Measurements from ENCODE around the gene SLC6A6.

SLC6A6 gene

DNA sequence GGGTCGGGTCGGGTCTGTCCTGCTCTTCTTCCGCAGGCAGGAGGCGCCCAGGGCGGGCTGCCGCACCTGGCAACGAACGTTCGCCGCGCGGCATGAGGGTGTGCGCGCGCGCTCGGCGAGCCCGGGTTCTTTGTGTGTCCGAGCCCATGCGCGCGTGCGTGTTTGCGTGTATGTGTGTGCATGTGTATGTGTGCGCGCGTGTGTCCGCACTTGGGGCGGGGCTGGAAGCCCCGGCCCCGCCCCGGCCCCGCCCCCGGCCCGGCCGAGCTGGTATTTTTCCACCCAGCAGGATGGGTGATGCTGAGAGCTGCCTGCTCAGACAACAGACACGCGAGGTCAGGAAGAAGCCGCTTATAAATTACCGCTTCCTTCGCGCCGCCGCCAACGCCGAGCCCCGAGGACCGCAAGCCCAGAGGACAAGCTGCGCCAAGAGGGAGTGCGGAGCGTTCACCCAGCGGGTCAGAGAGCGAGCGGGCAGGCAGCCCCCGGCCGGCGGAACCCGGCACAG lies at the start of gene SLC6A6:
Gene SLC6A6, plus strand, starts transcription at position 303 of the 508 bp plus-strand sequence. CDS start 41,029 bp downstream, outside the sequence.
- DNase-seq (ENCODE audit: low read depth) = peak; percentile 89

DNA sequence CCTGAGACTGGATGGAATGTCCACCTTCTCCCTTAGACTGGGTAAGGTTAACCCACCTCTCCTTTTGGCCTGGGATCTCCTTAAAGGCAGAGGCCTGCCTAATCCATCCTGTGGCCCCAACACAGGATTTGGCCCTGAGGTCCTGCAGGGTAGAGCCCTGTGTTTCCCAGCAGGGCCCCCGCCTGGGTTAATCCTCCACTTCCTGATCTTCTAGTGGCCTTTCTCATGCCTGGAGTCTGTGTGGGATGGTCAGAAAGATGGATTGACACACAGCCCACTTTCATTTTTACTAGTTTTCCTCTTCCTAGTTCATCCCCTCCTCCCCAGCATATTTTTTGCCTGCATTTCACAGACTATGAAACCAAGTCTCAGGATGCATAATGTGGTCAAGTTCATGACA lies 48.9 kb upstream of the SLC6A6 start:
- no peak for DNase-seq (ENCODE audit: low read depth)

DNA sequence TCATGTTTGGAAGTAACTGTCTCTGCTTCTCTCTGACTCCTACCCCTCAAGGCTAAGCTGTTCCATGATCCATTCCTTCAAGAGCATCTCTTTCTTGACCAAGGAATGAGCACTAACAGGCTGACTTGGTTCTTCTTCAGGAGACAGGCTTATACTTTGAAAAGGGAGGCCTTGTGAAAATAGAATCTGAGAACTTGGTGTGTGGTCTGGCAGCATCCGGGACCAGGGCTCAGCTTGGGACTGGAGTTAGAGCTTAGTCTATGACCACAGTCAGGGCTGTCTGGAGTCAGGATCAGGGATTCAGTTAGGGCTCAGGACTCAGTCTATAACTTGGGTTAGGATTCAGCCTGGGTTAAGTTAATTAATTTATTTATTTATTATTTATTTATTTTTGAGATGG lies 44.9 kb upstream of the SLC6A6 start:
- no peak for DNase-seq (ENCODE audit: low read depth)

DNA sequence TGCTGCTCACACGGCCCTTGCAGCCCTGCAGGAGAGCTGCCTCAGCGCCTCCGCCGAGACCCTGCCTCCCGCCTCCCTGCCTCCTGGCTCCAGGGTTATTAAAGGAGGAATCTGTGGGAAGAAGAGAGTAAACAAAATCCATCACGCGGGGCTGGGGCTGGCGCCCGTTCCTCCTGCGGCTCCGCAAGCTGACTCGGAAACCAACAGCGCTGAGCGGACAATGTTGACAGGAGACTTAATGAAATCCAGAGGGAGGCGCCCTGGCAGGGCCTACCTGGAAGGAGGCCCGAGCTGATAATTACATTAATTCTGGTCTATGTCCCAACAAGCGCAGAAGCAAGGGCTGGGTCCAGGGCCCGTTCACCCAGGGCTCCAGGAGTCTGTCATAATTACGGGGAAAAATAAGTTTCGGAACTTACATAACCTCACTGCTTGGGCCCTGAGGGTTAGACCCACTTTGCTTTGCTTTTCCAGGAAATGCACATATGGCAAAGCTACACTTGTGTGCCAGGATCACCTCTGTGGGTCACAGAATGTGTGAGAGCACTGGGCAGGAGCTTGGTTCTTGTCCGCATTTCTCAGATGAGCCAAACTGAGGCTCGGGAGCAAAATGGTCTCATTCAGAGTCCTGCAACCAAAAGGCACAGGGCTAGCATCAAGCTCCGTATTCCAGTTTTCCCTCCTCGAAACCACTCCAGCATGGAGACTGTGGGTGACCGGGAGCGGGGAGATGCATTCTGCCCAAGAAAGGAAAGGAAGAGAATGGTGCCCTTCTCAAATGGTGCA lies 43.8 kb upstream of the SLC6A6 start:
- no peak for DNase-seq (ENCODE audit: low read depth)

DNA sequence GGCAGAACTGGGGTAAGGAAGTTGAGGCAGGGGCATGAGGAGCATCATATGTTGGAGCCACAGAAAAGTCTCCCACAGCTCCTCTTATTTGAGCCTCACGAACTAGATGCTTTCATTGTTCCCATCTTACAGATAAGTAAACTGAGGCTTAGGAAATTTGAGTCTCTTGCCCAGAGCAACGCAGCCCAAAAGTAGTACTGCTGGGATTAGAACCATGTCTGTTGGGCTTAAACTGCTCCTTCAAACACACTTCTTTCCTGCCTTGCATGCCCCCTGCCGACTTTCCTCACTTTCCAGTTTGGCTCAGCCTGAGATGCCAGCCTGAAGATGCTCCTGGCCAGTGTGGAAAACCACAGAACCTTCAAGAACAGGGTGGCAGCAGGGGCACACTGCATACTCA lies 43.1 kb upstream of the SLC6A6 start:
- no peak for DNase-seq (ENCODE audit: low read depth)

DNA sequence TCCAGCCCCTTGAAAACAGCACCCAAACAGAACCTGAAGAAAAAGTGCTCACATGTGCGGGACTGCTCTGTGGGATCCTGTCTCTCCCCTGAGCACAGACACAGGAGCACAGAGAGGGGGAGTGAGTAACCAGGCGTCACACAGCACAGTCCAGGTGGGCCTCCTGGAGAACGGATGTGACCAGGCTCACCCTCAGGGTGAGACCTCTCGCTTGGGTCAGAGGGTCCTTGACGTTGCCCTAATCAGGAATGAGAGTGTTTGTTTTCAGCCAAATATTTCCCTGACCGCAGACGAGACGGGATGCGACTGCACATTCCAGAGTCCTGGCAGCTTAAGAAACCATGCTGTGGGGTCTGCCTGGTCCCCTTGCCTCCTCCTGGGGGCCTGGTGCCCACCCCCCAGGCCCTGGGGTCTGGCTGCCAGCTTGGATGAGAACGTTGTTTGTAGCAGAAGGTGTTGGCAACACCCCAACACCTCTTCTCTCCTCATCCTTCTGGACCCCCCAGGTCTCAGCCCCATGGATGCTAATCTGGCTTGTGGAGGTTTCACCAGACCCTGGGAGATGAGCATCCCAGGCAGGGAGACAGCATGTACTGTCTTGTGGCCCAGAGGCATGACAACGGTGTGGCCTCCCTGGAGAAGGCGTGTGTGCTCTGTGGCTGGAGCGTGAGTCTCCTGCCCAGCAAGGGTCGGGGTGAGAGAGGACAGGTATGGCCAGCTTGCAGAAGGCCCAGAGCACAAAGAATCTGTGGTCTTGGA lies 42.1 kb upstream of the SLC6A6 start:
- no peak for DNase-seq (ENCODE audit: low read depth)

DNA sequence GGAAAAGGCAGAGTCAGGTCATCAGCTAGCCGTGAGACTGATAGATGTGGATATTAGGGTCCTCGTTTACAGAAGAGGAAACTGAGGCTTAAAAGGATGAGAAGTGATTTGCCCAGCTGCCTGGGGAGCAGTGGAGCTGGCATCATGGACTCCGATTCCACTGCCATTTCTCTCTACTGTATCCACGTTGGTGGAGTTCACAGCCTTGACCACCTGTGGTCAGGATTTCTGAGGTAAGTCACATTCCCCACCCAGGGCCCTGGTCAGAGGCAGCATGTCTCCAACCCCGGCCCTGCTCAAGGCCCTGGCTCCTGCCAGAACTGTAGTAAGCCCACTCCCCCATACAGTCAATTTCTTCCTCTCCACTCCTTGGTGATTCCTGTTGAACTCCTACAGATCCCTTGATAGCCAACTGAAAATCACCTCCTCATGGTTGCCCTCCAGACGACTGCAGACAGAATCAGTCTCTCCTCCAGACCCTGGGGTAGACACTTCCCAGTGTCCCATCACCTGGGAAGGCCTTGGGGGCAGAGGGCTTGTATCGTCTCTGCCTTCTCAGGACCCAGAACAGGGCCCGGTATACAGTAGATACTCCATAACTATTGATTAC lies 41.2 kb upstream of the SLC6A6 start:
- no peak for DNase-seq (ENCODE audit: low read depth)

DNA sequence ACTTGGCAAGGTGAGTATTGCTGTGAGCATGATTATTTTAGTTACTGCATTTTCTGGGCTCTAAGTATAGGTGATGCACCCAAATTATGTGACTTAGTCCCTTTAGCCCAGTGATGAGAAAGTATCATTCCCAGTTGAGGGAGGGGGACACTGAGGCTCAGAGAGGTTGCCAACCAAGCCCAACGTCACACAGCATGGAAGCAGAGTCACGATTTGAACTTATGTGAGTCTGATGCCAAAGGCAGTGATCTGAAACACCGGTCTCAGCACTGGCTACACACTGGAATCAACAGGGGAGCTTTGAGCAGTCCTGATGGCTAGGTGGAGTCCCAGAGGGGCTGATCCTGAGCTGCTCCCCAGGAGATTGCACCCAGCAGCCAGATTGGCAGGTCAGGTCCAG lies 39.5 kb upstream of the SLC6A6 start:
- DNase-seq (ENCODE audit: low read depth) = no peak

DNA sequence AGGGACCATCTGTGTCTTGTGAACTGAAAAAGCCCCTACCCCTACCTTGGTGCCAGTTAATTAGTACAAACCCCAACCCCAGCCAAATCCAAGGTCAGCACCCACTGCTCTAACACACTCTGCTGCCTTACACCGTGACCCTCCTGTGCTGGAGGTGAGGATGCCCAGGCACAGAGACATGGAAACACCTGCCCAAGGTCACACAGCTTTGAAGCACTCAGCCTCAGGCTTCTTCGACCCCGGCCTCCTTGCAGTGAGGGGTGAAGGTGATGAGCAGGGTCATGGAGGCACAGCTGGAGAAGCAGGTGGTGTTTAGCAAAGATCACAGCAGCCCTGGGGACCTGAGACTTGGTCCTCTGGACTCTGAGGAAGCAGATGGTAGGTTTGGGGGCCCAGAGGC lies 39.0 kb upstream of the SLC6A6 start:
- no peak for DNase-seq (ENCODE audit: low read depth)

DNA sequence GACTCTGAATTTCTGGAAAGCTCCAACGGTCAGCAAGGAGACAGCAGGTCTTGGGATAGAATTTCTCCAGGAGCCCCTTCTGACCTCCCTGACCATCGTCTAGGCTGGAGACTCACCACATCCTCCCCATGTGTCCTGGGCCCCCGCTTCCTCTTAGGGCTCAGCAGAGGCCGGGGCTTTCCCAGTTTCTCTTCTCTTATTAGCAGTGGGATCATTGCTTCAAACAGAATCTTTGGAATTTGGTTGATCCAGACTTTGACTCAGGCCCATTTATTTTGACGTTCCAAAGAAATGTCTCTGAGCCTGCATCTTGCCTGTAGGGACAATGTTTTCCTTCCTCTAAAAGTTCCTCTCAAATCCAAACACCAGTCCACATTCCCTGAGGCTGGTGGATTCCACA lies 38.4 kb upstream of the SLC6A6 start:
- DNase-seq (ENCODE audit: low read depth) = no peak

DNA sequence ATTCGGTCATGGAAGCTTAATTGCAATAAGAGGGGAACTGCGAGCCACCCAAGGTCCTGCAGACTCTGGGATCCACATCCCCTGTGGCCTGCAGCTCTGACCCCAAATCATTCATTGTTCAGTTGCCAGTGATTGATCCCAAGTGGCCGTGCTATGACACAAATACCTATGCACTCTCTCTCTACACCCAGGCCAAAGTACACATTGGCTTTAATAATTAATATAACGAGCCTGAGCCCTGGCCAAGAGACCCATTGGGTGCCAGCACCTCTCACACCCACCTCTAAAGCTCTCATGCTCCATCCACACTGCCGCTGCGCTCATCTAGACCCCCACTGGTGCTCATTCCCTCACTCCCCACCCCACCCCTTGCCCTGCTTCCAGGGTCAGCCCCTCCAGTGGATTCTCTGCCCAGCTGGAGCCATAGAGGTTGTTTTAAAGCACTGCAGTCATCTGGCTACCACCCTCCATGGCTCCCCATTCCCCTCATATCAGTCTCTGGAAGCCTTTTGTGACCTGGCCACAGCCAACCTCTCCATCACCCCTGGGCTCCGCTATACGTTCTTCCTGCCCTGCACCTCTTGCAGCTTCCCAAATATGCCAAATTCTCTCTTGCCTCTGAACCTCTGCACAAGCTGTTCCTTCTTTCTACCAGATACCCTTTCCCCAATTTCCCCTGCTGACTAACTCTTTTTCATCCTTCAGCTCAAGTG lies 37.7 kb upstream of the SLC6A6 start:
- no peak for DNase-seq (ENCODE audit: low read depth)

DNA sequence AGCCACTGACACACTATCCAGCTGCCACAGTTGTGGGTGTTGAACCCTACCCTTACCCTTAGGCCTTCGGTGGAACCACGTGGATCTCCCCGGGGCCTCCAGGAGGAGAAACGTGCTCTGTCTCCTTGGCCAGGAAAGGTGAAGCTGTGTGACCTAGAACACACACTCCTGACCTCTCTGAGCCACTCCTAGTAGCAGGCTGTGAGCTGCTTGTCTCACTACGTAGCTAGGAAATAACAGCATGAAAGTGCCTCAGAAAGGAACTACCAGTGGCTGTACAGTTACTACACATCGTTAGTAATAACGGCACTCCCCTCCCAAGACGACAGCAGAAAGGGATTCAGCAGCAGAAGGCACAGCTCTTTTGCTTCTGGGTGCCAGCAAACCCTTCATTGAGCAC lies 36.2 kb upstream of the SLC6A6 start:
- DNase-seq (ENCODE audit: low read depth) = no peak

DNA sequence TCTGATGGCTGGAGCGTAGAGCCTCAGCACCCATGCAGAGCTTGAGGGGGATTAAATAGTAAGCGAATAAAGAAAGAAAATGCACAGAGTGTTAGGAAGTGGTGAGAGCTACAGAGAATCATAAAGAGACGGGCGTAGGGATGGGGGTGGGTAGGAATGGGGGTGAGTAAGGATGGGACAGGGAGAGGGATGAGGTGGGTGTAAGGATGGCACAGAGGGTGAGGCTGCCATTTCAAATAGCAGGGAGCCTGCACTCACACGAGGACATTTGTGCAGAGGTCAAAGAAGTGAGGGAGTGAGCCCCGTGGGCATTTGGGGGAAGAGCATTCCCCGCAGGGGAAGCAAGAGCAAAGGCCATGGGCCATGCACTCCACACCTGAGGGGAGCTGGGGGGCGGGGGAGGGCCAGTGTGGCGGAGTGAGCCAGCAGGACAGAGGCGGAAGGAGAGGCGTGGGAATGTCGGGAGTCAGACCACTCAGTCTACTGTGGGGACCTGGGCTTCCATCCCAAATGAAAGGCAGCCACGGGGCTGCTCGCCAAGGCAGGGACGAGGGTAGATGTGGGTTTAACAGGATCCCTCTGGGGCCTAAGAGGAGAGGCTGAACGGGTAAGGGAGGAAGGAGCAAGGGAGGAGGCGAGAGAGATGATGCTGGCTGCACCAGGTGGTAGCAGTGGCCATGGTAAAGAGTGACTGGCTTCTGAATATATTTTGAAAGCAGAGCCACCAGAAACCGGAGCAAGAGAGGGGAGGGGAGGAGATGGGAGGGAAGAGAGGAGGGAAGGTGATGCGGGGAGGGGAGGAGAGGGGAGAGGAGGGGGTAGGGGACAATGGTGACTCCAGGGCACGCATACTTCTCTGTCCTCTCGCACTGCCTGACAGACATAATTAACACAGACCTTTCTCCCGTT lies 35.2 kb upstream of the SLC6A6 start:
- no peak for DNase-seq (ENCODE audit: low read depth)

DNA sequence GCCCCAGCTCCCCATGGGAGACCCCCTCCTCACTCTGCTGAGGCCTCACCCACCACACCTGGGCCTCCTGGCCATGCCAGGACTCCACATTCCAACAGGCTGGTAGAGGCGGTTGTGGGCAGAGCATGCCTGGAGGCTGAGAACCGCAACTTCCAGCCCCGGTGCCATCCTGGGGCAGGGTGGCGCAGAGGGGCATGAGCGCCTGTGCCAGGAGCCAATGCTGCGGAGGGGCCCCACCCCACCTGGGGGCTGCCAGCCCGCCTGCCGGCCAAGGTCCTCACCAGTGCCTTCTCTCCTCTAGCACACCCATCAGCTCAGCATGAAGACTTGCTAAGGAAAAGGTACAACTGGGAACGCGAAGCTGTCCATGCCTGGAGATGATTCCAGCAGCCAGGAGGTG lies 34.3 kb upstream of the SLC6A6 start:
- DNase-seq (ENCODE audit: low read depth) = no peak

DNA sequence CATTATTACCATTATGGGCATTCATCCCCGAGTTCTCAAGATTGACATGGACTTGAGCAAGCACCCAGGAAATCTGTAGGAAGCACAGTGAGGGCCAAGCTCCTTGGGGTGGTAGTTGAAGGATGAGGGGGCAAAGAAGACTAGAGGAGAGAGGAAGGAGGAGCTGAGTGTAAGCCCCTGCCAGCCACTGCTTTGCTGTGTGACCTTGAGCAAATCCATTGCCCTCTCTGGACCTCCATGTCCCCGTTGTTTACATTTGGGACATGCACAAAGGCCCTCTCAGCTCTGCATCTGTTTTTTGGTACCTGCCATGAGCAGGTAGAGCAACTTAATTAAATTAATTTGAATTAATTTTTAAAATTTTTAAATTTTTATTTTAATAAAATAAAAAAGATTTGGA lies 33.5 kb upstream of the SLC6A6 start:
- no peak for DNase-seq (ENCODE audit: low read depth)

DNA sequence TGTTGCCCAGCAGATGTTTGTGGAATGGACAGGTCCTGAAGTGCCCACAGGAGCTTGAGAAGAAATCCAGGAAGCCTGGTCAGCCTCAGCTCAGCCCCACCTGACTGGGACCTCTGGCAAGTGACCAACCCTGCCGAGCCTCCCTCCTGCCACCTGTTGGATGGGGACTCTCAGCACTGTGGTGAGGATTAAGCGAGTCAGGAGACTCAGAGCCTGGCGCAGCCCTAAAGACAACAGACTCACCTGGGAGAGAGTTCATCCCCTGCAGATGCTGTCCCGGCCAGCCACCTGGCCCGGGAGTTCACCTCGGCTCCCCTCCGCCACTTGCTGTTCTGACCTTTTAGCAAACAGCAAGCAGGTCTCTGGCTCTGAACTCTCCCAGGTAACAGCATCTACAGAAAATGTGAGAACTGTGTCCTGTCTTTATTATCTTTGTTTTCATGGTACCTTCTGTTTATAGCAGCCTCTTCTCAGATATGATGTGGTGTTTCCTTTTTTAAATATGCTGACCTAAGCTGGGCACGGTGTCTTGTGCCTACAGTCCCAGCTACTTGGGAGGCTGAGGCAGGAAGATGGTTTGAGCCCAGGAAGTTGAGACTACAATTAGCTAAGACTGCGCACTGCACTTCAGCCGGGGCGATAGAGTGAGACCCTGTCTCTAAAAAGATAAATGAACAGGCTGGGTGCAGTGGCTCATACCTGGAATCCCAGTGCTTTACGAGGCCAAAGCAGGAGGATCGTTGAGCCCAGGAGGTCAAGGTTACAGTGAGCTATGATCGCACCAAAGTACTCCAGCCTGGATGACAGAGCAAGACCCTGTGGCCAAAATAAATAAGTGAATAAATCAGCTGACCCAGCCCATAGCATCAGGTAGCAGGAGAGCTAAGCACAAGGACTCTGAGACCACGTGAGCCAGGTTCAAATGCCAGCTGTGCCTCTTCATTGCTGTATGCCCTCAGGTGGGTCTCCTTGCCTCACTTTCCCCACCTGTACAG lies 32.4 kb upstream of the SLC6A6 start:
- no peak for DNase-seq (ENCODE audit: low read depth)

DNA sequence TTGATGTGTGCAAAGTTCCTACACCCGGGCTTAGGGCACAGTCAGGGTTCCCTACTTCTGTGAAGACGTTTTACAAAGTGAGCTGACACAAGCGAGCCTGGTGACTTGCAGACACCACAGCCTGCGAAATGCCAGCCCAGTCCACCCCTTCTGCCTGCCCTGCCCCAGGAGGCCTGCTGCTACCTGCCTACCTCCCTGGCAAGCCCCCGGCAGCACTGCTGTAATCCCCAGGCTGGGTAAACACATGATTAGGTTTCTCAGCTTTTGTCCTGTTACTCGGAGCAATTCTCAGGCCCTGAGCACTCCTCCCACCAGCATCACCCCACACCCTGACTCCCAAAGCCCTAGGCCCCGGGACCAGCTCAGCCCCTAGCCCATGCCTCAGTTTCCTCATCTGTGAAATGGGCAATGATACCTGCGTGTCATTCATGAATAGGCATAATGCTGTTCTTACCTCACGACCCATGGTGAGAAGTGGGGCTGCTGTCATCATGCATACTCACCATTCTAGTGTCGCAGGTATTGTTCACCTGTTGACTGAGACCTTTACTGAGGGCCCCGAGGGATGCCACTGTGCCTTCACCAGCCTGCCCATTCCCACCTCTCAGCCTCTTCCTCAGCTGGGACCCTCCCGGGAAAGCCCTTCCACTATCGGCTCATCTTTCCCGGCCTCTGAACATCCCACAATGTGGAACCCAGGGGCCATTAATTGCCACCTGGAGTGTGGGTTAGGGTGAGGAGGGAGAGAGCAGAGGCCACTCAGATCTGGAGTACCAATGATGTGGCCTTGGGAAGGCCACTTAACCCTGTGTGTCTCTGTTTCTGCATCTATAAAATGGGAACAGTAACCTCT lies 31.5 kb upstream of the SLC6A6 start:
- DNase-seq (ENCODE audit: low read depth) = no peak

DNA sequence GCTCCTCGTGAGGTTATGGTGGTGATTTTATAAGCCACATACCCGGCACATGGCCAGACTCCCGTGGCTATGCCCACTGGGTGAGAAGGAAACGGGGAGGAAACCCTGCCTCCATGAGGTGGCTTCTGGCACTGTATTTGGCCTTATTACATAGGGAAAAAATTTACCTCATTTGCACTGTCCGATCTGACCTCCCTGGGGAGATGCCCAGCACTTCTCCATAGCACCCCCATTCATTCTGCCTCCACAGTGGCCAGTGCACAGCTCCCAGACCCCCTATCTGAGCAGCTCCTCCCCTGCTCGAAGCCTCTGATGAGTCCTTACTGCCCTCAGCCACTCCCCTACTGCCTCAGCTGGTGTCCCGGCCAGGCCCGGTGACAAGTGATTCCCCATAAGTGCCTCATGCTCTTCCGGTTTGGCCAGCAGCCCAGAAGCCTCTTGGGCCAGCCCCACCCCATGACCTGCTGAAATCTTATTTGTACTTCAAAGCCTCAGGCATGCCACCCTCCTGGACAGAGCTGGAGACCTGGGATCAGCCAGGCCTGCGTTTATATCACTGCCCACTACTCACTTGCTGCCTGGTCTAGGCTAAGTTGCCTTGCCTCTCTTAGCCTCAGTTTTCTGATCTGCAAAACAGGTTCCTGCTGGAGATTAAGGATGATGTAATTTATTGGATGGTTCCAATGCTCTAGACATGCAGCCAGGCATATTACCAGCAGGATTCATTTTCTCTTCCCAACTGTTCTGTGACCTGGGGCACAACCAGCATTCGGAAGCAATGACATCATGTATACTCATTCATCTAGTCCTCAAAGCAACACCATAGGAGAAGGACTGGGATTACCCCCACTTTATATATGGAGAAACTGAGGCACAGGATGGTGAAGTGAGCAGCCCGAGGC lies 30.6 kb upstream of the SLC6A6 start:
- no peak for DNase-seq (ENCODE audit: low read depth)

All from stimulated activated CD8-positive, alpha-beta memory T cell treated with anti-CD3 and anti-CD28 coated beads, Interleukin-4, amount 100 ng/mL, for 24 hours (primary cell).